RKO (cell line): Measurements from ENCODE around the gene TLCD3B.

ENCODE experiments used
- DNase-seq: peaks from one replicate; pipeline ENCODE4 v3.0.0-alpha.2; 2016; ENCODE audit warnings: low spot score

The TLCD3B gene

GRCh38 chr16:29988346-29989075 lies 42.6 kb downstream of the TLCD3B start:
- DNase-seq, result no peak

DNA sequence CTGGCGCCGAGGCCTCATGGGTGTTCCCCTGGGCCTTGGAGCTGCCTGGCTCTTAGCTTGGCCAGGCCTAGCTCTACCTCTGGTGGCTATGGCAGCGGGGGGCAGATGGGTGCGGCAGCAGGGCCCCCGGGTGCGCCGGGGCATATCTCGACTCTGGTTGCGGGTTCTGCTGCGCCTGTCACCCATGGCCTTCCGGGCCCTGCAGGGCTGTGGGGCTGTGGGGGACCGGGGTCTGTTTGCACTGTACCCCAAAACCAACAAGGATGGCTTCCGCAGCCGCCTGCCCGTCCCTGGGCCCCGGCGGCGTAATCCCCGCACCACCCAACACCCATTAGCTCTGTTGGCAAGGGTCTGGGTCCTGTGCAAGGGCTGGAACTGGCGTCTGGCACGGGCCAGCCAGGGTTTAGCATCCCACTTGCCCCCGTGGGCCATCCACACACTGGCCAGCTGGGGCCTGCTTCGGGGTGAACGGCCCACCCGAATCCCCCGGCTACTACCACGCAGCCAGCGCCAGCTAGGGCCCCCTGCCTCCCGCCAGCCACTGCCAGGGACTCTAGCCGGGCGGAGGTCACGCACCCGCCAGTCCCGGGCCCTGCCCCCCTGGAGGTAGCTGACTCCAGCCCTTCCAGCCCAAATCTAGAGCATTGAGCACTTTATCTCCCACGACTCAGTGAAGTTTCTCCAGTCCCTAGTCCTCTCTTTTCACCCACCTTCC lies 43.5 kb downstream of the TLCD3B start:
- DNase-seq, result no peak

DNA sequence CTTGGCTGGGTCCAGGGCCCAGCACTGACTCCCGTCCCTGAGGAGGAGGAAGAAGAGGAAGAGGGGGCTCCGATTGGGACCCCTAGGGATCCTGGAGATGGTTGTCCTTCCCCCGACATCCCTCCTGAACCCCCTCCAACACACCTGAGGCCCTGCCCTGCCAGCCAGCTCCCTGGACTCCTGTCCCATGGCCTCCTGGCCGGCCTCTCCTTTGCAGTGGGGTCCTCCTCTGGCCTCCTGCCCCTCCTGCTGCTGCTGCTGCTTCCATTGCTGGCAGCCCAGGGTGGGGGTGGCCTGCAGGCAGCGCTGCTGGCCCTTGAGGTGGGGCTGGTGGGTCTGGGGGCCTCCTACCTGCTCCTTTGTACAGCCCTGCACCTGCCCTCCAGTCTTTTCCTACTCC lies 44.1 kb downstream of the TLCD3B start:
- no peak for DNase-seq

GRCh38 chr16:29986231-29986630 lies 44.8 kb downstream of the TLCD3B start:
- DNase-seq, result no peak

GRCh38 chr16:29985271-29985811 lies 45.7 kb downstream of the TLCD3B start:
- no peak for DNase-seq

DNA sequence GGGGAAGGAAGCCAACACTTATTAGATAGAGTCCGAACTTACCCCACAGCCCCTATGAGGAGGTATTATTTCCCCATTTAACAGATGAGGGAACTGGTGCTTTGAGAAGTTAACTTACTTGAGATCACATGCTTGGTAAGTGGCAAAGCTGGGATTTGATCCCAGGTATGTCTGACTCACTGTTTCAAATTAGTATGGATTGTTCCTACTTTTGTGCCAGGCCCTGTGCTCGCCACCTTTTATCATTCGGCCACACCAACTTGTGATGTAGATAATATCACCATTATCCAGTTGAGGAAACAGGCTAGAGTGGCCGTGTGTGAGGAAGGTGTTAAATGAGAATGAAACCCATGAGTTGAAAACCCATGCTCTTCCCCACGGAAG lies 46.3 kb downstream of the TLCD3B start:
- DNase-seq, result no peak

- DNase-seq, result no peak
Observed at GRCh38 chr16:29984137-29984763, 46.8 kb downstream of the TLCD3B start.

GRCh38 chr16:29983420-29984136 lies 47.5 kb downstream of the TLCD3B start:
- DNase-seq, result no peak

- DNase-seq, result no peak
Observed at GRCh38 chr16:29982560-29983419, 48.3 kb downstream of the TLCD3B start.

DNA sequence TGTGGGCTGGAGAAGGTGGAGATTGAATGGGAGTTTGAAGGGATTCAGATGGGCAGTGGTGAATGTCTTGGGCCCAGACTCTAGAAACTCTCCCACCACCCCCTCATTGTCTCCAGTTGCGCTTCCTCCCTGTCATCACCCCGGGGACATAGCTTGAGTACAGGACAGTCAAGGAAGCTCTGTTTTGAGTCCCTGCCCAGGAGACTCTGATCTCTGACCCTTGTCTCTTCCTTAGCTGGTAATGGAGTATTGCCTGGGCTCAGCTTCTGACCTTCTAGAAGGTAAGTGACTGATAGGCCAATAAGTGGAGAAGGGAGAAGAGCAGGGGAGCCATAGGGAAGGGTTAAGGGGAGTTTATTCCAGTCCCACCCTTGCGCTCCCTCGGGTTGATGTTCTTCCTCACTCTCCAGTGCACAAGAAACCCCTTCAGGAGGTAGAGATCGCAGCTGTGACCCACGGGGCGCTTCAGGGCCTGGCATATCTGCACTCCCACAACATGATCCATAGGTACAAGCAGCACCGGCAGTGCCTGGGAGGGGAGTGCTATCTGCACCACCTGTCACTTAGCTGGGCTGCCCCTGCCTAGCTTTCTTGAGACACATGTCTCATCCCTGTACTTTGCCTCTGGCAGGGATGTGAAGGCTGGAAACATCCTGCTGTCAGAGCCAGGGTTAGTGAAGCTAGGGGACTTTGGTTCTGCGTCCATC lies 52.4 kb downstream of the TLCD3B start:
- DNase-seq, result no peak

GRCh38 chr16:29978081-29978480 lies 53.0 kb downstream of the TLCD3B start:
- no peak for DNase-seq

- no peak for DNase-seq
Observed at GRCh38 chr16:29977063-29977825, 53.8 kb downstream of the TLCD3B start.

GRCh38 chr16:29975811-29976511 lies 55.1 kb downstream of the TLCD3B start:
- no peak for DNase-seq

DNA sequence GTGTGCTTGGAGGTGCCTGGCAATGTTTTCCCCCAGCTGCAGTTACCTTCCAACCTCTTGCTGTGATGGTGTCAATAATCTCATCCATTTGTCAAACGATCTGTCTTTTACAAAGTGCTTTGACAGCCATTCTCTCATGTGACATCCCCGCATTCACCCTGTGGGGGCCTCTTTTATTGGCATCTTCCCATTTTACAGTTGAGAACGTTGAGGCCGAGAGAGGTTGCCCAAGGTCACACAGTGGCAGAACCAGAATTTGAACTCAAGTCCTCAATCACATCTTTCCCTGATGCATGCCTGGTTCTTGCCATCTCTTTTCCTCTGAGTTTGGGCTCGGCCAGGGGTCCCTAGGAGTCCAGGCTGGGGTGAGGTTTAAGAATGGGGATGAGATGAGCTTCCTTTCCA lies 55.9 kb downstream of the TLCD3B start:
- no peak for DNase-seq
